COLO668 (cell line): ENCODE results near the gene PDZD2.

Experiments used
- DNase-seq: peaks from one replicate; lab custom pipeline; 2025; ENCODE audit not compliant: unreplicated experiment; lab: John Stamatoyannopoulos, UW

PDZD2 gene

GRCh38 chr5:31913808-31914207, 274.9 kb downstream of the PDZD2 start:
- DNase-seq: no peak

- DNase-seq: no peak
Measured at GRCh38 chr5:31916327-31916726, 277.4 kb downstream of the PDZD2 start.

- no peak for DNase-seq
Measured at GRCh38 chr5:31918739-31919138, 279.8 kb downstream of the PDZD2 start.

GRCh38 chr5:31921852-31922305, 282.9 kb downstream of the PDZD2 start:
- DNase-seq: no peak

GRCh38 chr5:31924005-31924404, 285.1 kb downstream of the PDZD2 start:
- DNase-seq: no peak

GRCh38 chr5:31931874-31932273, 292.9 kb downstream of the PDZD2 start:
- DNase-seq: no peak

- no peak for DNase-seq
Measured at GRCh38 chr5:31934156-31934555, 295.2 kb downstream of the PDZD2 start.

GRCh38 chr5:31935496-31936369, 296.8 kb downstream of the PDZD2 start:
- DNase-seq: no peak

- no peak for DNase-seq
Measured at GRCh38 chr5:31936683-31937082, 297.8 kb downstream of the PDZD2 start.

GRCh38 chr5:31937226-31937625, 298.3 kb downstream of the PDZD2 start:
- no peak for DNase-seq

GRCh38 chr5:31937703-31938102, 298.8 kb downstream of the PDZD2 start:
- no peak for DNase-seq

GRCh38 chr5:31939151-31939550, 300.2 kb downstream of the PDZD2 start:
- DNase-seq: no peak

GRCh38 chr5:31941151-31941755, 302.3 kb downstream of the PDZD2 start:
- no peak for DNase-seq

GRCh38 chr5:31942546-31942945, 303.6 kb downstream of the PDZD2 start:
- no peak for DNase-seq

GRCh38 chr5:31944684-31945445, 305.9 kb downstream of the PDZD2 start:
- DNase-seq: peak; percentile 60

GRCh38 chr5:31948006-31948405, 309.1 kb downstream of the PDZD2 start:
- DNase-seq: no peak

GRCh38 chr5:31952067-31952466, 313.1 kb downstream of the PDZD2 start:
- no peak for DNase-seq

- DNase-seq: no peak
Measured at GRCh38 chr5:31954091-31954490, 315.2 kb downstream of the PDZD2 start.

- DNase-seq: no peak
Measured at GRCh38 chr5:31957151-31957550, 318.2 kb downstream of the PDZD2 start.

GRCh38 chr5:31962351-31962751, 323.4 kb downstream of the PDZD2 start:
- DNase-seq: no peak

- DNase-seq: no peak
Measured at GRCh38 chr5:31962871-31963307, 324.0 kb downstream of the PDZD2 start.
